ENCODE results near the gene TEX11.
"Not testable (repeated sequence)": the region's sequence is repeated elsewhere in the genome, so short reads cannot be mapped to it uniquely, and the experiment has no call there.

TEX11 gene

GRCh38 chrX:70908541-70908940 is at the start of gene TEX11:
Gene TEX11 (minus strand): TSS chrX:70908711. CDS start chrX:70907789, 922 bp downstream.
- DNase-seq, result no peak

DNA sequence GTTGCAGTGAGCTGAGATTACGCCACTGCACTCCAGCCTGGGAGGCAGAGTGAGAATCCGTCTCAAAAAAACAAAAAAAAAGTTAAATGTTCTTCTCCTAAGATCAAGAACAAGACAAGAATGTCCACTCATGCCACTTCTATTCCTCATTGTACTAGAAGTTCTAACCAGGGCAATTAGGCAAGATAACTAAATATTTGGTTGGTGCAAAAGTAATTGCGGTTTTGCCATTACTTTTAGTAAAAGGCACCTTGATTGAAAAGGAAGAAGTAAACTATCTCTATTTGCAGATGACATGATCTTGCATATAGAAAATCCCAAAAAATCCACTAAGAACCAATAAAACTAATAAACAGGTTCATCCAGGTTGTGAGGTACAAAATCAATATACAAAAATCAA is 46.4 kb upstream of the TEX11 start:
- no peak for DNase-seq

DNA sequence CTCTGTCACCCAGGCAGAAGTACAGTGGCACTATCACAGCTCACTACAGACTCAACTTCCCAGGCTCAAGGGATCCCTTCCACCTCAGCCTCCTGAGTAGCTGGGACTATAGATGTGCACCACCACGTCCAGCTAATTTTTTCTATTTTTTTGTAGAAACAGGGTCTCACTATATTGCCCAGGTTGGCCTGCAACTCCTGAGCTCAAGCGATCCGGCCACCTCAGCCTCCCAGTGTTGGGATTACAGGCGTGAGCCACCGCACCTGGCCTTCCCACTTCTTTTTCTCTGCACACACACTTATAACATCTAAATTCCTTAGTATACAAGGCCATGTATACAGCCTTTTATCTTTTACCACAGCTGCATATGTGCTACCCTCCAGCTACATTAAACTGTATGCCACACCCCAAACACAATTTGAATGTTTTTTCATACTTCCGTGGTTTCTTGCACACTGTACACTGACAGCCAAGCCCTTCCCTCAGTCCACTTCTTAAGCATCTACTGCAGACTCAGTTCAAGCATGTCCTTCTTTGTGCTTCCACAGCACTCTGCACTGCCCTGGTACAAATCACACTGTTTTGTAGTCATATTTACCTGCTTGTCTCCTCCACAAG is 15.9 kb upstream of the TEX11 start:
- DNase-seq, result no peak

DNA sequence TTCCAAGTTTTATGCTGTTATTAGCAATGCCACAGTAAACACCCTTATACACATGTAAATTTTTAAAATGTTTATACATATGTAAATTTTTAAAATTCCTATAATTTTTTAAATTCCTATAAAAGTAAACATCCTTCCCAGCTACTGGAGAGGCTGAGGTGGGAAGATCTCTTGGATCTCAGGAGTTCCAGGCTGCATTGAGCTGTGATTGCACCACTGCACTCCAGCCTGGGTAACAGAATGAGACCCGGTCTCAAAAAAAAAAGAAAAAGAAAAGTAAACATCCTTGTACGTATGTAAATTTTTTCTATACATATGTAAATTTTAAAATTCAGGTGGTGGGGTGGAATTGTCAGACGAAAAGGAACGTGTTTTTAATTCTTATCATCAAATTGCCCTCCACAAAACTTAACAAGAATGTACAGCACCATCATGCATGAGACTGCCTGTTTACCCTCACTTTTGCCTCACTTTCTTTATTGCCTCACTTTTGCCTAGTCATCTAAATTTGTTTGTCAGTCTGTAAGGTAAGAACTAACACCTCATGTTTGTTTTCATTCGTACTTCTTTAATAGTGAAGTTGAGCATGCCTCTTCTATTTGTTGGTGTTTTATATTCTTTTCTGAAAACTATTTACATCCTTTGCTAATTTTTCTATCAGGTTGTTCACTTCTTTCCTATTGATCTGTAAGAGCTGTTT is 14.4 kb upstream of the TEX11 start:
- DNase-seq, result no peak

DNA sequence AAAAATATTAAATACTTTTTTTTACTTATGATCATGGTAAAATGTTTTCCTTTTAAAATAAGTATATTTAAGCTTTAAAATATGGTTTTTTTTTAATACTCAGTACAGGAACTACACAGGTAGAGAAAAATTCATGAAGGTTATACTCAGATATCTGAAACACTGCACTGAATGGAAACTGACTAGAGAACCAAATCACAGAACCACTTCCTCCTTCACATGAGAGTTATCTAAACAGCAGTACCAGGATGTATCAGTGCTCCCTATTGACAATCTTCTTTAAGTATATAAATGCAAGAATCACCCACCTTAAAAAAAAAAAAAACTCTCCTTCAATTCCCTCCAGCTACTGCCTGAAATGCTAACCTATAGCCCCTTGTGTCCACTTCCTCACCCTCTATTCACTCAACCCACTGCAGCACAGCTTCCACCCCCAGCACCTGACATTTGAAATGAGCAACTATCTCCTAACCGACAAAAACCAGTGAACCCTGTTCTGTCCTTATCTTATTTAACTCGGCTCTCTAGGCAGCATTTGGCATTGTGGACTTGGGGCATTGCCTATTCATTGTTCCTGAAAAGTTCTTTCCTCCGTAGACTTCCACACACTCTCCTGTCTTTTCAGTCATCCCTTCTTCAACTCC is 13.3 kb upstream of the TEX11 start:
- no peak for DNase-seq

DNA sequence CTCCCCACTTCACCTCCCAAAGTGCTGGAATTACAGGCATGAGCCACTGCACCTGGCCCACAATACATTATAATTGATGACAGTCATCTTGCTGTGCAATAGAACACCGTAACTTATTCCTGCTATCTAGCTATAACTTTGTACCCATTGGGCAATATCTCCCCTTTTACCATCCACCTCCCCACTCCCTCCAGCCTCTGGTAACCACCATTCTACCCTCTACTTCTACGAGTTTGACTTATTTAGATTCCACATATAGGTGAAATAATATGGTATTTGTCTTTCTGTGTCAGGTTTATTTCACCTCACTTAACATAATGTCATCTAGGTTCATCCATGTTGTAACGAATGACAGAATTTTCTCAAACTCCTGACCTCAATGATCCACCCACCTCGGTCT is 8.2 kb upstream of the TEX11 start:
- no peak for DNase-seq

DNA sequence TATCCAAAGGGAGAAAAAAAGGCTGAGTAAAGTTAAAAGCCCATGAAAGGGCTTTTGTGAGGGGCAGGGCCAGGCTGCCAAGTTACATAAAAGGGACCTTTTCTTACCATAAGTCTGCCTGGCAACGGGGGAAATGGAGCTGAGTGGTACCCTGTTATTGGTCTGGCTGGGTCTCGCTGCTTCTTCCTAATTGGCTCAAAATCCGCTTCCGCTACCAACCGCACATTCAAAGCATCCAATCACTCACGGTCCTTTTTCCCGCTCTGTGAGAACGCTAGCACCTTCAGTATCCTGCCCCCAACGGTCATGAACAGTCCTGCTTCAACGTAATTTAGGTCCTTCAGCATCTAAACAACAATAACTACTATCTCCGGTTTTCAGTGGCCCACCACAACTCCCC is 611 bp downstream of the TEX11 start:
- no peak for DNase-seq

DNA sequence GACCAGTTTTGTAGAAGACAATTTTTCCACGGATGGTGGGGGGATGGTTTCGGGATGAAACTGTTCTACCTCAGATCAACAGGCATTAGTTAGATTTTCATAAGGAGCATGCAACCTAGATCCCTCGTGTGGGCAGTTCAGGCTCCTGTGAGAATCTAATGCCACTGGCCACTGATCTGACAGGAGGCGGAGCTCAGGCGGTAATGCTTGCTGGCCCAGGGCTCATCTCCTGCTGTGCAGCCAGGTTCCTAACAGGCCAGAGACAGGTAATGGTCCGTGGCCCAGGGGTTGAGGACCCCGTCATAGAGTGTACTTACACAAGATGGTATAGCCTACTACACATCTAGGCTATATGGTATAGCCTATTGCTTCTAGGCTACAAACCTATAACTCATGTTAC is 7.0 kb downstream of the TEX11 start:
- DNase-seq, result no peak

- DNase-seq, result not testable (repeated sequence)
Measured at GRCh38 chrX:70890441-70890840, 18.1 kb downstream of the TEX11 start.

- no peak for DNase-seq
Measured at GRCh38 chrX:70878902-70879301, 29.6 kb downstream of the TEX11 start.

DNA sequence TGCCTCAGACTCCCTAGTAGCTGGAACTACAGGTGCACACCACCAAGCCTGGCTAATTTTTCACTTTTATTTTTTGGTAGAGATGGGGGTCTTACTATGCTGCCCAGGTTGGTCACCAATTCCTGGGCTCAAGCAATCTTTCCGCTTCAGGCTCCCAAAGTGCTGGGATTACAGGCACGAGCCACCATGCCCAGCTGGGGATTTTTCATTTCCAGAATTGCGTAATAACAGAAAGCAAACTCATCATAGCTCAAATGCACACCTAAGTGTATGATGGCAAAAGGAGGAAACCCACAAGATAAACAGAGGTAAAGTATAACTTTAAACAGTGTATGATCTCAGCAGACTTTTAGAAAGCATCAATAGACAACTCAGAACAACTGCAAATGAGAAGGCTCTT is 56.2 kb downstream of the TEX11 start:
- no peak for DNase-seq

GRCh38 chrX:70844081-70844480 is 64.4 kb downstream of the TEX11 start:
- DNase-seq, result not testable (repeated sequence)

DNA sequence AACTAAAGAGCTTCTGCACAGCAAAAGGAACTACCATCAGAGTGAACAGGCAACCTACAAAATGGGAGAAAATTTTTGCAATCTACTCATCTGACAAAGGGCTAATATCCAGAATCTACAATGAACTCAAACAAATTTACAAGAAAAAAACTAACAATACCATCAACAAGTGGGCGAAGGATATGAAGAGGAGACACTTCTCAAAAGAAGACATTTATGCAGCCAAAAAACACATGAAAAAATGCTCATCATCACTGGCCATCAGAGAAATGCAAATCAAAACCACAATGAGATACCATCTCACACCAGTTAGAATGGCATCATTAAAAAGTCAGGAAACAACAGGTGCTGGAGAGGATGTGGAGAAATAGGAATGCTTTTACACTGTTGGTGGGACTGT is 64.9 kb downstream of the TEX11 start:
- not testable (repeated sequence) for DNase-seq

GRCh38 chrX:70834589-70834988 is 73.9 kb downstream of the TEX11 start:
- no peak for DNase-seq

DNA sequence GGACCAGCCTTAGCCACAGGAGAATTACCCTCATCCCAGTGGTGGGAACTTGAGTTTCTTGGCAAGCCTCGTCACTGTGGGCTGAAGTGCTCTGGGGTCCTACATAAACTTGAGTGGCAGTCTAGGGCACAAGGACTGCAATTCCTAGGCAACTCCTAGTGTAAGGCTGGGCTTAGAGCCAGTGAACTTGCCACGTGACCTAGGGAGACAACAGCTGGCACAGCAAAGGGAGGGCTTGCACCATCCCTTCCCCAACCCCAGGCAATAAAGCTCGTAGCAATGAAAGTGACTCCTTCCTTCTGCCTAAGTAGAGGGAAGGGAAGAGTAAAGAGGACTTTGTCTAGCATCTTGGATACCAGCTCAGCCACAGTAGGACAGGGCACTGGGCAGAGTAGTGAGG is 81.8 kb downstream of the TEX11 start:
- DNase-seq, result peak; percentile 29

- DNase-seq, result no peak
Measured at GRCh38 chrX:70825366-70825765, 83.1 kb downstream of the TEX11 start.

DNA sequence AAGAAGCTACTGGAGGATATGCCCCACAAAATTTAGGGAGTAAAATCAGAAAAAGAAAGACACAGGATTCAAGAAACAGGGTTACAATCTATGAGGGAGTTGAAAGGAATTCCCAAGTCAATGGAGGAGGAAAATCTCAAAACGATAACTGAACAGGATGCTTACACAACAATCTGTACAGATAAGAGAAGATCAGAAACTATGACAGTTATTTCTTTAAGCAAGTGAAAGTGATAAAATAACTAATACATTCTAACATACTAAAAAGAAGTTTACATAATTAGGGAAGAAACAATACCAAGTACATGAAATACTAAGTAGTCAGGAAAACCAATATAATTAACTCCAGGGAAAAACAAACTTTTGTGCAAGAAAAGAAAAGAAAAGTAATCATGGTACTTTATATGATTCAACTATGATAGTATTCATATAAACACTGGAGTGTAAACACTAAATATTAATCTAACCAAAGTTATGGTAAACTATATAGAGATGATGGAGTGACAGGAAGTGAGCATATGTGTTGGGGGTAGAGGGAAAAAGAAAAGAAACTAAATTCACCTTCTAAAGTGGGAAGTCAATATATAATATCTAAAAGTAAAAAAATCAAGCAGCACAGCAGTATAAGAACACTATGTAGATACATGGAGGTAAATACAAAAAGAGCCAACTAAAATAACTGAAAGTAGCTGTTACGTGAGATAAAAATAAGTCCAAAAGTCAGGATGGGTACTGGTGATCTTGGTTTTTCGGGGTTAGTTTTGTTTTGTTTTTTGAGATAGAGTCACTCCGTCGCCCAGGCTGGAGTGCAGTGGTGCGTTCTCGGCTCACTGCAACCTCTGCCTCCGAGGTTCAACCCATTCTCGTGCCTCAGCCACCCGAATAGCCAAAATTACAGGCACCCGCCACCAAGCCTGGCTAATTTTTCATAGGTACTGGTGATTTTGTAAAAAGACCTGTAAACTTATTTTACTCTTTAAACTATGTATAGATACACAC is 99.3 kb downstream of the TEX11 start:
- DNase-seq, result no peak

DNA sequence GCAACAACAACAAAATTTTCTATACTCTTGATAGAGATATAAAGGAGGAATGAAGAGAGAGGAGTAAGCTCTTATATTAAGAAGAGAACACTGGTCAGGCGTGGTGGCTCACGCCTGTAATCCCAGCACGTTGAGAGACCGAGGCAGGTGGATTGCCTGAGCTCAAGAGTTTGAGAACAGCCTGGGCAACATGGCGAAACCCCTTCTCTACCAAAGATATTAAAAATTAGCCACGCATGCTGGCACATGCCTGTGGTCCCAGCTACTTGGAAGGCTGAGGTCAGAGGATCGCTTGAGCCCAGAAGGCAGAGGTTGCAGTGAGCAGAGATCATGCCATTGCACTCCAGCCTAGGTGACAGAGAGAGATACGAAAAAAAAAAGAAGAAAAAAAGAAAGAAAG is 102.4 kb downstream of the TEX11 start:
- DNase-seq, result no peak

DNA sequence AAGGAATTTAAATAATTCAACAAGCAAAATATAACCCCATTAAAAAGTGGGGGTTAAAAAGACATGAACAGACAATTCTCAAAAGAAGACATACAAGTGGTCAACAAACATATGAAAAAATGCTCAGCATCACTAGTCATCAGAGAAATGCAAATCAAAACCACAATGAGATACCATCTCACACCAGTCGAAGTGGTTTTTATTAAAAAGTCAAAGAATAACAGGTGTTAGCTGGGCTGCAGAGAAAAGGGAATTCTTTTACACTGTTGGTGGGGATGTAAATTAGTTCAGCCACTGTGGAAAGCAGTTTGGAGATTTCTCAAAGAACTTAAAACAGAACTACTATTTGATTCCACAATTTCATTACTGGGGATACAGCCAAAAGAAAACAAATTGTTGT is 111.8 kb downstream of the TEX11 start:
- not testable (repeated sequence) for DNase-seq

- DNase-seq, result no peak
Measured at GRCh38 chrX:70774223-70774622, 134.3 kb downstream of the TEX11 start.

GRCh38 chrX:70769659-70770227 is 138.8 kb downstream of the TEX11 start:
- no peak for DNase-seq

DNA sequence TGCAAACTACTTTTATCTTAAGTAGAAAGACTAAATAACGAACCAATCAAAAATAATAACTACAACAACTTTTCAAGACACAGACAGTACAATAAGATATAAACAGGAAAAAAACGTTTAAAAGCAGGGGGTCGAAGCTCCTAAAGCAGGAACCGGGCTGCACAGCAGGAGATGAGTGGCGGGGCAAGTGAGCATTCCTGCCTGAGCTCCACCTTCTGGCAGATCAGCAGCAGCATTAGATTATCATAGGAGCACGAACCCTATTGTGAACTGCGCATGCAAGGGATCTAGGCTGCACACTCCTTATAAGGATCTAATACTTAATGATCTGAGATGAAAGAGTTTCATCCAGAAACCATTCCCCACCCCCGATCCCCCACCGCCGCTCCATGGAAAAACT is 146.2 kb downstream of the TEX11 start:
- DNase-seq, result no peak

DNA sequence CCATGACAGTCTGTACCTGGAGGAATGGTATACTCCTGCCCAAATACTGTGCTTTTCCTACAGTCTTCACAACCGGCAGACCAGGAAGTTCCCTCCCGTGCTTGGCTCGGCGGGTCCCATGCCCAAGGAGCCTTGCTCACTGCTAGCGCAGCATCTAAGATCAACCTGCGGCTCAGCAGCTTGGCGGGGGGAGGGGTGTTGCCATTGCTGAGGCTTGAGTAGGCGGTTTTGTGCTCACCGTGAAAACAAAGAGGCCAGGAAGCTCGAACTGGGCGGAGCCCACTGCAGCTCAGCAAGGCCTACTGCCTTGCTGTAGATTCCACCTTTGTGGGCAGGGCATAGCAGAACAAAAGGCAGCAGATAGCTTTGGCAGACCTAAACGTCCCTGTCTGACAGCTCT is 152.7 kb downstream of the TEX11 start:
- DNase-seq, result no peak

Data from NCI-H1105 (cell line).